ENCODE results near the gene NCKAP5. TPM values are rescaled to one million over a fixed set of nuclear protein-coding genes. Genes with fewer than 3 reads are reported as not detected.

NCKAP5 gene
- total RNA-seq, 1 experiment from 2014 or later: 3.2 TPM

DNA sequence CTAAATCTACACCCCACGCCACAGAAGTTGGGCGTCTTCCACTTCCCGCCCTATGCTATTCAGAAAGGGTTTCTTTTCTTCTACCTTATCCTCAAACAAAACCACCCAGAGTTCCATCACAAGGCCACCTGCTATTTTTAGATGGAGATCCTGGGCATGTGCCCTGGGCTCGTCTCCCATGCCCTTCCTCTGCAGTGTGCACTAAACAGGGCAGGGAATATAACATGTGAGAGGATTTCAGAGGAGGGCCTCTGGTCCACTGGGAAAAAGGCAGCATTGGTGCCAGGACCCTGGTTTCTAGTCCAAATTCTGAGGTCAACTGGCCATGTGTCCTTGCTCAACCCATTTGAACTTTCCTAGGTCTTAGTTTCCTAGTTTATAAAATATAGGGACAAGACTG is 320.0 kb downstream of the NCKAP5 start:
- Histone ChIP-seq H3K27me3 (ENCODE audit: low read length) (no peaks in the 10 kb centered on the region), H2AFZ (ENCODE audit: low read length) (no peak overlapping the region), H3K4me2 (ENCODE audit: low read length) (no peak overlapping the region), H3K9me2 (replicated peaks; ENCODE audit: low read length) (no peaks in the 10 kb centered on the region), H3K9ac (ENCODE audit: low read length) (no peak overlapping the region), H4K20me1 (ENCODE audit: low read length) (no peaks in the 10 kb centered on the region), H3K4me3 (ENCODE audit: low read length) (no peak overlapping the region), H3F3A (ENCODE audit: low read length, unreplicated experiment) (no peaks in the 10 kb centered on the region), H3K27ac (ENCODE audit: low read length) (no peak overlapping the region), H3K4me1 (ENCODE audit: insufficient read depth, low read length) (no peaks in the 10 kb centered on the region), H3K79me2 (ENCODE audit: low read length) (no peaks in the 10 kb centered on the region), H3K9me3 (ENCODE audit: low read length) (no peaks in the 10 kb centered on the region), H3K36me3 (ENCODE audit: low read depth, low read length) (no peaks in the 10 kb centered on the region)
- no TSS peak for BruUV-seq (replicated peaks)
- ChIA-PET CTCF (no interaction called here), POLR2A (ENCODE audit: unreplicated experiment) (no interaction called here)
- DNase-seq (no peak), ATAC-seq (no peak)
- intact Hi-C loops (cut with micrococcal nuclease): no loop called here
- TF ChIP-seq EZH2phosphoT487 (IDR thresholded peaks at IDR 0.05; ENCODE audit: borderline replicate concordance, low read length) (no peak), EZH2 (IDR thresholded peaks at IDR 0.05; ENCODE audit: low read length, unreplicated experiment) (no peak)
- TF ChIP-seq, protein P1, sequence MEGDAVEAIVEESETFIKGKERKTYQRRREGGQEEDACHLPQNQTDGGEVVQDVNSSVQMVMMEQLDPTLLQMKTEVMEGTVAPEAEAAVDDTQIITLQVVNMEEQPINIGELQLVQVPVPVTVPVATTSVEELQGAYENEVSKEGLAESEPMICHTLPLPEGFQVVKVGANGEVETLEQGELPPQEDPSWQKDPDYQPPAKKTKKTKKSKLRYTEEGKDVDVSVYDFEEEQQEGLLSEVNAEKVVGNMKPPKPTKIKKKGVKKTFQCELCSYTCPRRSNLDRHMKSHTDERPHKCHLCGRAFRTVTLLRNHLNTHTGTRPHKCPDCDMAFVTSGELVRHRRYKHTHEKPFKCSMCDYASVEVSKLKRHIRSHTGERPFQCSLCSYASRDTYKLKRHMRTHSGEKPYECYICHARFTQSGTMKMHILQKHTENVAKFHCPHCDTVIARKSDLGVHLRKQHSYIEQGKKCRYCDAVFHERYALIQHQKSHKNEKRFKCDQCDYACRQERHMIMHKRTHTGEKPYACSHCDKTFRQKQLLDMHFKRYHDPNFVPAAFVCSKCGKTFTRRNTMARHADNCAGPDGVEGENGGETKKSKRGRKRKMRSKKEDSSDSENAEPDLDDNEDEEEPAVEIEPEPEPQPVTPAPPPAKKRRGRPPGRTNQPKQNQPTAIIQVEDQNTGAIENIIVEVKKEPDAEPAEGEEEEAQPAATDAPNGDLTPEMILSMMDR (conservative IDR thresholded peaks at IDR 0.05; ENCODE audit: low read depth, low read length): no peak

DNA sequence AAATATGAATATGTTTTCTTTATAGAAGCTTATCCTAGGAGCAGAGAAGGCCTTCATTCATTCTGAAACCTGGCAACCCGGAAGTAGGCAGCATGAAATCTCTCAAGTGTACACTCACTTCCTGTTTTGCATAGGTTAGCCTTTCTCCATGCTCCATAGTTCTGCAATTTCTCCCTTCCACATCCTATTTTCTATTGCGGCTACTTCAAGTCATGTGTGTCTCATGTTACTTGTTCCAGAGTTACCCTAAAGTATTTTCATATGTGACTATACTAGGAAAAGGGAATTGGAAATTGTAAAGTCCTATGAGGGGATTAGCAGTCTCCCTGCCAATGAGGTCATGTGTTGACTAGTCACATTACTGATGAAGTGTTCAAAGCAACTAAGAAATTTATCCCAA is 320.6 kb downstream of the NCKAP5 start:
- no peak overlapping the region for H3K27ac ChIP-seq (ENCODE audit: low read length)
- H3K79me2 ChIP-seq (ENCODE audit: low read length): no peaks in the 10 kb centered on the region
- TF ChIP-seq EZH2phosphoT487 (IDR thresholded peaks at IDR 0.05; ENCODE audit: borderline replicate concordance, low read length): no peak
- no peak for TF ChIP-seq EZH2 (IDR thresholded peaks at IDR 0.05; ENCODE audit: low read length, unreplicated experiment)
- TF ChIP-seq, protein P1 (conservative IDR thresholded peaks at IDR 0.05; ENCODE audit: low read depth, low read length): no peak
- no peaks in the 10 kb centered on the region for H3F3A ChIP-seq (ENCODE audit: low read length, unreplicated experiment)
- no peak overlapping the region for H3K4me3 ChIP-seq (ENCODE audit: low read length)
- no peak overlapping the region for H3K9ac ChIP-seq (ENCODE audit: low read length)
- H4K20me1 ChIP-seq (ENCODE audit: low read length): no peaks in the 10 kb centered on the region
- no peaks in the 10 kb centered on the region for H3K36me3 ChIP-seq (ENCODE audit: low read depth, low read length)
- no peak for DNase-seq
- intact Hi-C loops (cut with micrococcal nuclease): no loop called here
- H3K27me3 ChIP-seq (ENCODE audit: low read length): no peaks in the 10 kb centered on the region
- CTCF ChIA-PET: no interaction called here
- no peak overlapping the region for H3K4me2 ChIP-seq (ENCODE audit: low read length)
- H3K9me3 ChIP-seq (ENCODE audit: low read length): no peaks in the 10 kb centered on the region
- no peaks in the 10 kb centered on the region for H3K9me2 ChIP-seq (replicated peaks; ENCODE audit: low read length)
- no peak overlapping the region for H2AFZ ChIP-seq (ENCODE audit: low read length)
- POLR2A ChIA-PET (ENCODE audit: unreplicated experiment): no interaction called here
- ATAC-seq: no peak
- BruUV-seq (replicated peaks): no TSS peak
- H3K4me1 ChIP-seq (ENCODE audit: insufficient read depth, low read length): no peaks in the 10 kb centered on the region

DNA sequence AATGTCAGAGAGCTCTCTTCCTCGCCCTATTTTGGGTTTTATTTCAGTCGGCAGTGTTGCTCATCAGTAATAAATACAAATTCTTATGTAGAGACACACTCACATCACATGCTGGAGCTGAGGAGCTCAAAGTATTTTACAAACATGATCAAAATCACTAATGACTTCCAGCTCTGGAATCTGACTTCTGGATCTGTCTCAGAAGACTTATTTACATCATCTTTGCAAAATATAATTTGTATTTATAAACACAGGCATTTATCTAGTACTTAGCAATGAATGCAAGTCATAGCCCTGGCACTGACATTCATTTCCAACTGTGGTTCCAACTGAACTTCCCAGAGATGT is 327.1 kb downstream of the NCKAP5 start:
- ATAC-seq (no peak), DNase-seq (no peak)
- Histone ChIP-seq H3K9ac (ENCODE audit: low read length) (no peak overlapping the region), H4K20me1 (ENCODE audit: low read length) (no peaks in the 10 kb centered on the region), H3K36me3 (ENCODE audit: low read depth, low read length) (no peaks in the 10 kb centered on the region), H3K9me2 (replicated peaks; ENCODE audit: low read length) (no peaks in the 10 kb centered on the region), H3K27me3 (ENCODE audit: low read length) (no peaks in the 10 kb centered on the region), H3K4me1 (ENCODE audit: insufficient read depth, low read length) (peaks cover 2% of the 10 kb centered on the region), H2AFZ (ENCODE audit: low read length) (no peak overlapping the region), H3F3A (ENCODE audit: low read length, unreplicated experiment) (no peaks in the 10 kb centered on the region), H3K9me3 (ENCODE audit: low read length) (no peaks in the 10 kb centered on the region), H3K4me2 (ENCODE audit: low read length) (no peak overlapping the region), H3K79me2 (ENCODE audit: low read length) (no peaks in the 10 kb centered on the region), H3K27ac (ENCODE audit: low read length) (no peak overlapping the region), H3K4me3 (ENCODE audit: low read length) (no peak overlapping the region)
- ChIA-PET CTCF (interaction anchor here (0.5 kb wide), 1 partner anchor 603 kb away, joined by 3 read pairs; no protein-coding TSS in a partner anchor), POLR2A (ENCODE audit: unreplicated experiment) (no interaction called here)
- intact Hi-C loops (cut with micrococcal nuclease): no loop called here
- TF ChIP-seq EZH2 (IDR thresholded peaks at IDR 0.05; ENCODE audit: low read length, unreplicated experiment): no peak
- no TSS peak for BruUV-seq (replicated peaks)

Data from PC-3 (cell line).